Subcutaneous adipose tissue (tissue), 4 donors: ENCODE results near the gene VARS2. TPM values are rescaled to one million over a fixed set of nuclear protein-coding genes. Genes with fewer than 3 reads are reported as not detected.

ENCODE experiments used
- CTCF ChIP-seq: fragments of 450-650 bp; IDR thresholded peaks from one replicate; pipeline ENCODE4 v1.5.1; 2016; ENCODE audit warnings: low read depth, mild to moderate bottlenecking, control low read depth, antibody characterized with exemption, moderate library complexity
- total RNA-seq, 4 donors: library from RNA; depleted of rRNA; stranded (reverse); fragments of >200 nt; gene quantifications; one replicate each; pipeline ENCODE4 v1.1.0, GENCODE V29; 2016

The VARS2 gene
- total RNA-seq, 4 donors from 2014 or later, result 9.1 to 40.3 (median 10.8) TPM

- no peak for TF ChIP-seq CTCF
These were observed 37.9 kb upstream of the VARS2 start for GRCh38 chr6:30876039-30876730.

- TF ChIP-seq CTCF, result no peak
These were observed 36.4 kb upstream of the VARS2 start for GRCh38 chr6:30877419-30878262.

GRCh38 chr6:30879684-30880427, 34.2 kb upstream of the VARS2 start:
- TF ChIP-seq CTCF, result no peak

- TF ChIP-seq CTCF, result no peak
These were observed 33.3 kb upstream of the VARS2 start for GRCh38 chr6:30880698-30881252.

GRCh38 chr6:30881392-30882203, 32.4 kb upstream of the VARS2 start:
- TF ChIP-seq CTCF, result no peak

- no peak for TF ChIP-seq CTCF
These were observed 31.8 kb upstream of the VARS2 start for GRCh38 chr6:30882204-30882758.
